ENCODE data around the gene SRSF6.
"Not testable (repeated sequence)": the region's sequence is repeated elsewhere in the genome, so short reads cannot be mapped to it uniquely, and the experiment has no call there.

SRSF6 gene

DNA sequence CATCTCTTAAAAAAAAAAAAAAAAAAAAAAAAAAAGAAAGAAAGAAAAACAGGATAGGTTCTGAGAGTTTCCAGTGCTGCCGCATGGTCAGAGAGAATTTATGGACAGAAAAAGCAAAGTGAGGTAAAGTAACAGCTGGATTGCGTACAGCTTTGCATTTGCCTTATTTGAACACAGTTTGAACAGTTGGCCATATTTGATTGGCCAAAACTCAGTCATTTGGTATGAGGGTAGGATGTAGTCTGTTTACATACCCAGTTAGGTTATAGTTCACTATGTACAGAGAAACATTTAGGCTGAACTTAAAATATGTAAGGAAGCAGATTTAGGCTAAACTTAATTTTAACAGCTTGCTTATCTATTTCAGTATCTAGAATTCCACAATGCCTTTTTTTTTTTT is 32.3 kb downstream of the SRSF6 start:
- H3K9me3 ChIP-seq (ENCODE audit: insufficient read depth, low read length) = no peaks in the 10 kb centered on the region
- no peak overlapping the region for H3K4me2 ChIP-seq (ENCODE audit: low read depth, low read length, poor library complexity, severe bottlenecking)
- H3K27me3 ChIP-seq (ENCODE audit: low read length) = no peaks in the 10 kb centered on the region
- TF ChIP-seq EZH2phosphoT487 (conservative IDR thresholded peaks at IDR 0.05; ENCODE audit: low read length) = no peak
- TF ChIP-seq, protein P1, sequence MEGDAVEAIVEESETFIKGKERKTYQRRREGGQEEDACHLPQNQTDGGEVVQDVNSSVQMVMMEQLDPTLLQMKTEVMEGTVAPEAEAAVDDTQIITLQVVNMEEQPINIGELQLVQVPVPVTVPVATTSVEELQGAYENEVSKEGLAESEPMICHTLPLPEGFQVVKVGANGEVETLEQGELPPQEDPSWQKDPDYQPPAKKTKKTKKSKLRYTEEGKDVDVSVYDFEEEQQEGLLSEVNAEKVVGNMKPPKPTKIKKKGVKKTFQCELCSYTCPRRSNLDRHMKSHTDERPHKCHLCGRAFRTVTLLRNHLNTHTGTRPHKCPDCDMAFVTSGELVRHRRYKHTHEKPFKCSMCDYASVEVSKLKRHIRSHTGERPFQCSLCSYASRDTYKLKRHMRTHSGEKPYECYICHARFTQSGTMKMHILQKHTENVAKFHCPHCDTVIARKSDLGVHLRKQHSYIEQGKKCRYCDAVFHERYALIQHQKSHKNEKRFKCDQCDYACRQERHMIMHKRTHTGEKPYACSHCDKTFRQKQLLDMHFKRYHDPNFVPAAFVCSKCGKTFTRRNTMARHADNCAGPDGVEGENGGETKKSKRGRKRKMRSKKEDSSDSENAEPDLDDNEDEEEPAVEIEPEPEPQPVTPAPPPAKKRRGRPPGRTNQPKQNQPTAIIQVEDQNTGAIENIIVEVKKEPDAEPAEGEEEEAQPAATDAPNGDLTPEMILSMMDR (IDR thresholded peaks at IDR 0.05; ENCODE audit: insufficient read depth, low read length, poor library complexity, severe bottlenecking) = no peak
- no peaks in the 10 kb centered on the region for H4K20me1 ChIP-seq (ENCODE audit: low read depth, low read length)
- no peak overlapping the region for H3K9ac ChIP-seq (ENCODE audit: low read length)
- no peak overlapping the region for H3K4me3 ChIP-seq (ENCODE audit: insufficient read depth, low read length, poor library complexity, severe bottlenecking)
- no peak overlapping the region for H2AFZ ChIP-seq (ENCODE audit: low read depth, low read length, severe bottlenecking)
- H3K9me2 ChIP-seq (replicated peaks; ENCODE audit: insufficient read depth, low read length) = no peaks in the 10 kb centered on the region
- H3K79me2 ChIP-seq (ENCODE audit: insufficient read depth, low read length) = no peaks in the 10 kb centered on the region
- no peaks in the 10 kb centered on the region for H3K36me3 ChIP-seq (ENCODE audit: low read length)
- no peak overlapping the region for H3K27ac ChIP-seq (ENCODE audit: low read depth, low read length)
- no peaks in the 10 kb centered on the region for H3F3A ChIP-seq (ENCODE audit: insufficient read depth)

DNA sequence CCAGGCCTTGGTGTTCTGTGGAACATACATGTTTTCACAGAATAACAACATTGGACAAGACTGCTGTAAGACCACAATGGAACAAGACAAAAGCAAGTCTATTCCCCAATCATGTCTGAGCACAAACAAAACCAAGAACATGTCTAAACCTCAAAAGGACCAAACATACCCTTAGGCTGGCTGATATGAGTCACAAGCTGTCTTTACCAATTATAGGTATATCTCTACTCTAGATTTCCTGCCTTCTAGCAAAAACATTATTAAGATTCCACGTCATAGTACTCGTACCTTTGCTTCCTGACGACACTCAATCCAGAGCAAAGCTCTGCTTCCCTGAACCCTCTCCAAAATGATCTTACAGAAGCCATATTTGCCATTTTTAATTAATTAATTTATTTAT is 34.4 kb downstream of the SRSF6 start:
- Histone ChIP-seq H3F3A (ENCODE audit: insufficient read depth) (no peaks in the 10 kb centered on the region), H3K9me2 (replicated peaks; ENCODE audit: insufficient read depth, low read length) (no peaks in the 10 kb centered on the region), H3K27ac (ENCODE audit: low read depth, low read length) (no peak overlapping the region), H3K4me3 (ENCODE audit: insufficient read depth, low read length, poor library complexity, severe bottlenecking) (no peak overlapping the region), H4K20me1 (ENCODE audit: low read depth, low read length) (no peaks in the 10 kb centered on the region), H3K9ac (ENCODE audit: low read length) (no peak overlapping the region), H3K9me3 (ENCODE audit: insufficient read depth, low read length) (no peaks in the 10 kb centered on the region), H3K36me3 (ENCODE audit: low read length) (no peaks in the 10 kb centered on the region), H3K79me2 (ENCODE audit: insufficient read depth, low read length) (no peaks in the 10 kb centered on the region), H2AFZ (ENCODE audit: low read depth, low read length, severe bottlenecking) (no peak overlapping the region), H3K27me3 (ENCODE audit: low read length) (no peaks in the 10 kb centered on the region), H3K4me2 (ENCODE audit: low read depth, low read length, poor library complexity, severe bottlenecking) (no peak overlapping the region)
- TF ChIP-seq EZH2phosphoT487 (conservative IDR thresholded peaks at IDR 0.05; ENCODE audit: low read length) = no peak
- TF ChIP-seq, protein P1 (IDR thresholded peaks at IDR 0.05; ENCODE audit: insufficient read depth, low read length, poor library complexity, severe bottlenecking) = no peak

DNA sequence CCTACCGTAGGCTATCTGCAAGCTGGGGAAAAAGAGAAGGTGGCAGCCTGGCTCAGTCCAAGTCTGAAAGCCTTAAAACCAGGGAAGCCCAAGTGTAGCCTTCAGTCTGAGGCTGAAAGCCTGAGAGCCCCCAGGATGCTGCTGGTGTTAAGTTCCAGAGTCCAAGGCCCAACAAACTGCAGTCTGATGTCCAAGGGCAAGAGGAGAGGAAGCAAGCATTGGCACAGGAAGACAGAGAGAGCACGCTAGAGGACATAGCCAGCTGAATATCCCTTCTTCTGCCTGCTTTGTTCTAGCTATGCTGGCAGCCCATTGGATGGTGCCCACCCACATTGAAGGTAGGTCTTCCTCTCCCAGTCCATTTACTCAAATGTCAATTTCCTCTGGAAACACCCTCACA is 37.7 kb downstream of the SRSF6 start:
- H2AFZ ChIP-seq (ENCODE audit: low read depth, low read length, severe bottlenecking) = no peak overlapping the region
- no peaks in the 10 kb centered on the region for H4K20me1 ChIP-seq (ENCODE audit: low read depth, low read length)
- no peak overlapping the region for H3K27ac ChIP-seq (ENCODE audit: low read depth, low read length)
- H3K9me3 ChIP-seq (ENCODE audit: insufficient read depth, low read length) = no peaks in the 10 kb centered on the region
- no peaks in the 10 kb centered on the region for H3K27me3 ChIP-seq (ENCODE audit: low read length)
- no peak overlapping the region for H3K4me2 ChIP-seq (ENCODE audit: low read depth, low read length, poor library complexity, severe bottlenecking)
- H3K9me2 ChIP-seq (replicated peaks; ENCODE audit: insufficient read depth, low read length) = no peaks in the 10 kb centered on the region
- TF ChIP-seq EZH2phosphoT487 (conservative IDR thresholded peaks at IDR 0.05; ENCODE audit: low read length) = no peak
- TF ChIP-seq, protein P1 (IDR thresholded peaks at IDR 0.05; ENCODE audit: insufficient read depth, low read length, poor library complexity, severe bottlenecking) = no peak
- H3K79me2 ChIP-seq (ENCODE audit: insufficient read depth, low read length) = no peaks in the 10 kb centered on the region
- H3K36me3 ChIP-seq (ENCODE audit: low read length) = no peaks in the 10 kb centered on the region
- no peak overlapping the region for H3K9ac ChIP-seq (ENCODE audit: low read length)
- no peak overlapping the region for H3K4me3 ChIP-seq (ENCODE audit: insufficient read depth, low read length, poor library complexity, severe bottlenecking)
- H3F3A ChIP-seq (ENCODE audit: insufficient read depth) = no peaks in the 10 kb centered on the region

DNA sequence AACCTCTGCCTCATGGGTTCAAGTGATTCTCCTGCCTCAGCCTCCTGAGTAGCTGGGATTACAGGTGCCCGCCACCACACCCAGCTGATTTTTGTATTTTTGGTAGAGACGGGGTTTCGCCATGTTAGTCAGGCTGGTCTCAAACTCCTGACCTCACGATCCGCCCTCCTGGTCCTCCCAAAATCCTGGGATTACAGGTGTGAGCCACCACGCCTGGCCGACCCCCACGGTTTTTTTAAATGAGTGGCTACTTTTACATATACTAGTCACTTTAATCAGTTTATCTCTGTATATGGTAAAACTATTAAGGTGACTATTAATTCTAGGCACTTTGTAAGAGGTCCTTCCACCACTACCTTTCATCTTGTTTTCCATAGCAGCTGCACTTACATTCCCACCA is 44.3 kb downstream of the SRSF6 start:
- H4K20me1 ChIP-seq (ENCODE audit: low read depth, low read length); H3K4me2 ChIP-seq (ENCODE audit: low read depth, low read length, poor library complexity, severe bottlenecking); H3K4me3 ChIP-seq (ENCODE audit: insufficient read depth, low read length, poor library complexity, severe bottlenecking); H3K36me3 ChIP-seq (ENCODE audit: low read length); H3F3A ChIP-seq (ENCODE audit: insufficient read depth); H3K27ac ChIP-seq (ENCODE audit: low read depth, low read length); H2AFZ ChIP-seq (ENCODE audit: low read depth, low read length, severe bottlenecking); H3K9ac ChIP-seq (ENCODE audit: low read length); H3K9me2 ChIP-seq (replicated peaks; ENCODE audit: insufficient read depth, low read length); H3K79me2 ChIP-seq (ENCODE audit: insufficient read depth, low read length); H3K9me3 ChIP-seq (ENCODE audit: insufficient read depth, low read length); H3K27me3 ChIP-seq (ENCODE audit: low read length): not testable (repeated sequence)
